Suprapubic skin (tissue), 4 donors: ENCODE data around the gene CCAR1. TPM values are rescaled to one million over a fixed set of nuclear protein-coding genes. Genes with fewer than 3 reads are reported as not detected.

Experiments
- DNase-seq, 2 donors: peaks; one replicate each; pipeline ENCODE4 v3.0.0-alpha.2; 2019; ENCODE audit warnings: low spot score in 2 of 2
- H3K27ac ChIP-seq: fragments of 200-600 bp; sonication (generic); one replicate; pipeline ENCODE4 v1.5.1; 2019
- H3K27me3 ChIP-seq: fragments of 200-600 bp; sonication (generic); one replicate; pipeline ENCODE4 v1.5.1; 2019
- H3K36me3 ChIP-seq: fragments of 200-600 bp; sonication (generic); one replicate; pipeline ENCODE4 v1.5.1; 2019
- H3K4me1 ChIP-seq: fragments of 200-600 bp; sonication (generic); one replicate; pipeline ENCODE4 v1.5.1; 2019
- H3K4me3 ChIP-seq: fragments of 200-600 bp; sonication (generic); one replicate; pipeline ENCODE4 v1.5.1; 2019; ENCODE audit warnings: mild to moderate bottlenecking
- H3K9me3 ChIP-seq: fragments of 200-600 bp; sonication (generic); one replicate; pipeline ENCODE4 v1.5.1; 2019
- EP300 ChIP-seq: sonication (generic); formaldehyde crosslinking; IDR thresholded peaks from one replicate; pipeline ENCODE4 v1.6.1; 2017; ENCODE audit warnings: antibody characterized with exemption
- POLR2A ChIP-seq, 2 donors: fragments of 450-650 bp; IDR thresholded peaks; one replicate each; pipeline ENCODE4 v1.6.1; 2017; ENCODE audit warnings: antibody characterized with exemption in 2 of 2, mild to moderate bottlenecking in 2 of 2, moderate library complexity in 2 of 2
- POLR2AphosphoS5 ChIP-seq, 3 donors: sonication (generic); formaldehyde crosslinking; IDR thresholded peaks; one replicate each; pipeline ENCODE4 v1.6.1; 2017; ENCODE audit warnings: antibody characterized with exemption in 3 of 3
- WGBS: methylation state at CpG from one replicate; pipeline ENCODE4 v1.1.5; 2018; 5-methylcytosine and 5-hydroxymethylcytosine counted together
- total RNA-seq, 4 donors: library from RNA; depleted of rRNA; stranded (reverse); fragments of >200 nt; gene quantifications; one replicate each; pipeline ENCODE4 v1.1.0, GENCODE V29; 2016
- TF ChIP-seq, protein P1 (sequence below), 2 donors: fragments of 200-600 bp in 1 of 2; fragments of 450-650 bp in 1 of 2; sonication (generic) in 1 of 2; IDR thresholded peaks; one replicate each; pipeline ENCODE4 v1.5.1; 2016 to 2019; ENCODE audit warnings: antibody characterized with exemption in 2 of 2, mild to moderate bottlenecking in 1 of 2, moderate library complexity in 1 of 2

Gene CCAR1
- total RNA-seq, 4 donors from 2014 or later: 34.8 to 103 (median 43.8) TPM

DNA sequence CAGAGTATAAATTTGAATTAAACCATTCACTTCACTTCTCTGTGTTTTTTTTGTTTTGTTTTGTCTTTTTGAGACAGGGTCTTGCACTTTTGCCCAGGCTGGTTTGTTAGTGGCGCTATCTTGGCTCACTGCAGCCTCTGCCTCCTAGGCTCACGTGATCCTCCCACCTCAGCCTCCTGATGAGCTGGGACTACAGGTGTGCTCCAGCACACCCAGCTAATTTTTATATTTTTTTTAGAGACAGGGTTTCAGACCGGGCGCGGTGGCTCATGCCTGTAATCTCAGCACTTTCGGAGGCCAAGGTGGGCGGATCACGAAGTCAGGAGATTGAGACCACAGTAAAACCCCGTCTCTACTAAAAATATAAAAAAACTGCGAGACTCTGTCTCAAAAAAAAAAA, 69.4 kb downstream of the CCAR1 start:
- Histone ChIP-seq H3K36me3 (peaks cover 79% of the 10 kb centered on the region), H3K27ac (no peak overlapping the region), H3K4me3 (no peak overlapping the region), H3K27me3 (no peaks in the 10 kb centered on the region), H3K4me1 (no peaks in the 10 kb centered on the region), H3K9me3 (no peaks in the 10 kb centered on the region)
- no peak for DNase-seq
- no peak for TF ChIP-seq POLR2A (IDR thresholded peaks at IDR 0.05)
- no peak for TF ChIP-seq POLR2AphosphoS5 (IDR thresholded peaks at IDR 0.05)
- no peak for TF ChIP-seq EP300
- TF ChIP-seq, protein P1, sequence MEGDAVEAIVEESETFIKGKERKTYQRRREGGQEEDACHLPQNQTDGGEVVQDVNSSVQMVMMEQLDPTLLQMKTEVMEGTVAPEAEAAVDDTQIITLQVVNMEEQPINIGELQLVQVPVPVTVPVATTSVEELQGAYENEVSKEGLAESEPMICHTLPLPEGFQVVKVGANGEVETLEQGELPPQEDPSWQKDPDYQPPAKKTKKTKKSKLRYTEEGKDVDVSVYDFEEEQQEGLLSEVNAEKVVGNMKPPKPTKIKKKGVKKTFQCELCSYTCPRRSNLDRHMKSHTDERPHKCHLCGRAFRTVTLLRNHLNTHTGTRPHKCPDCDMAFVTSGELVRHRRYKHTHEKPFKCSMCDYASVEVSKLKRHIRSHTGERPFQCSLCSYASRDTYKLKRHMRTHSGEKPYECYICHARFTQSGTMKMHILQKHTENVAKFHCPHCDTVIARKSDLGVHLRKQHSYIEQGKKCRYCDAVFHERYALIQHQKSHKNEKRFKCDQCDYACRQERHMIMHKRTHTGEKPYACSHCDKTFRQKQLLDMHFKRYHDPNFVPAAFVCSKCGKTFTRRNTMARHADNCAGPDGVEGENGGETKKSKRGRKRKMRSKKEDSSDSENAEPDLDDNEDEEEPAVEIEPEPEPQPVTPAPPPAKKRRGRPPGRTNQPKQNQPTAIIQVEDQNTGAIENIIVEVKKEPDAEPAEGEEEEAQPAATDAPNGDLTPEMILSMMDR (IDR thresholded peaks at IDR 0.05): no peak
- WGBS: 97% methylated on average over 10 of the region's 10 CpGs

DNA sequence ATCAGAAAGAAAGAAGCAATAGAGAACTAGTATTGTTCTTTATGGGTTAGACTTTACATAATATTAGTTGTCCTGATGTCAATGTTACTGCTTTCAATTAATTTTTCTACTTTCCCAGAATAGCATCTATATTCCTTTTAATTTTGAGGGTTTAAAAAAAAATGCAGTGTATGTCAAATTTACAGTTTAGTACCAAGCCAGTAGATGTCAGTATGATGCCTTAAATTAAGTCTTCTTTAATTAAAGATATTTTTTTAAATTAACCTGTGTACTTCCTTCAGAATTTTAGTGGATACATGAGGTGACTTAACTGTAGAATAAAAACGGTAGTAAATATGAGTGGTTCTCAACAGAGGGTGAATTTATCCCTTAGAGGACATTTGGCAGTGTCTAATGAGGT, 71.1 kb downstream of the CCAR1 start:
- WGBS: 48% methylated on average over 1 of the region's 1 CpG
- H3K4me3 ChIP-seq: no peak overlapping the region
- H3K27me3 ChIP-seq: no peaks in the 10 kb centered on the region
- peaks cover 67% of the 10 kb centered on the region for H3K36me3 ChIP-seq
- H3K4me1 ChIP-seq: no peaks in the 10 kb centered on the region
- DNase-seq: no peak
- no peak overlapping the region for H3K27ac ChIP-seq
- TF ChIP-seq POLR2A (IDR thresholded peaks at IDR 0.05): no peak
- TF ChIP-seq, protein P1 (IDR thresholded peaks at IDR 0.05): no peak
- no peaks in the 10 kb centered on the region for H3K9me3 ChIP-seq

DNA sequence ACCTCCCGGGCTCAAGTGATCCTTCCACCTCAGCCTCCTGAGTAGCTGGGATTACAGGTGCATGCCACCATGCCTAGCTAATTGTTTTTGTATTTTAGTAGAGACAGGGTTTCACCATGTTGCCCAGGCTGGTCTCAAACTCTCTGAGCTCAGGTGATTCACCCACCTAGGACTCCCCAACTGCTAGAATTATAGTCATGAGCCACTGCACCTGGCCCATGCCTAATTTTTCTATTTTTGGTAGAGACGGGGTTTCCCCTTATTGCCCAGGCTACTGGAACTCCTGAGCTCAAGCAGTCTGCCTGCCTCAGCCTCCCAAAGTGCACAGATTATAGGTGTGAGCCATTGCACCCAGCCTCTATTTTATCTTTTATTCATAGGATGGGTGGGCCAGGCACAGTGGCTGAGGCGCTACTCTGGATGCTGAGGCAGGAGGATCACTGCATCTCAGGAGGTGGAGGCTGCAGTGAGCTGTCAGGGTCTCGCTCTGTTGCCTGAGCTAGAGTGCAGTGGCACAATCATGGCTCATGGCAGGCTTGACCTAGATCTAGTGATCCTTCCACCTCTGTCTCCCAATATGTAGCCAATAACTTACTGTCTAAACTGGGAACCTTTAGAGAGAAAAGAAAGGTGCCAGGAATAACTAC, 75.0 kb downstream of the CCAR1 start:
- no peaks in the 10 kb centered on the region for H3K9me3 ChIP-seq
- H3K27ac ChIP-seq: peak overlapping the region; percentile 3
- H3K4me1 ChIP-seq: no peaks in the 10 kb centered on the region
- H3K36me3 ChIP-seq: peaks cover 29% of the 10 kb centered on the region
- TF ChIP-seq, protein P1 (IDR thresholded peaks at IDR 0.05): no peak
- no peak for TF ChIP-seq POLR2A (IDR thresholded peaks at IDR 0.05)
- TF ChIP-seq EP300: no peak
- TF ChIP-seq POLR2AphosphoS5 (IDR thresholded peaks at IDR 0.05): no peak
- 71% methylated on average over 4 of the region's 4 CpGs for WGBS
- DNase-seq: no peak
- H3K4me3 ChIP-seq: no peak overlapping the region
- no peaks in the 10 kb centered on the region for H3K27me3 ChIP-seq

DNA sequence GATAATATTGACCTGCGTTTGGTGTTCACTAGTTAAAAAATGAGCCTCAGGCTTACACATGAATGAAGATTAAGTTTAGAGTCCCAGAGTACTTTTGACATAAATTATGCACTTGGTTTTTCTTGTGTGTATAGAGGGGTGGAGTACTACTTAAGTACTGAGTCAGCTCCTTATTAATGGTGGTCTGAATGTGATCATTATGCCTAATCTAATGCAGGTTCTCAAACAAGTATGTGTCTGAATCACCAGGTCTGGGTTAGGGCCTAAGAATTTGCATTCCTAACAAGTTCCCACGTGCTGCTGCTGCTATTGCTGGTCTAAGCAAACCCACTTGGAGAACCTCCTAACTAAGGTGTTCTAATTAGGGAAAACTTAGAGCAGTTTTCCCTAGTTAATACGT, 75.6 kb downstream of the CCAR1 start:
- no peaks in the 10 kb centered on the region for H3K27me3 ChIP-seq
- no peak overlapping the region for H3K4me3 ChIP-seq
- DNase-seq: no peak
- no peaks in the 10 kb centered on the region for H3K9me3 ChIP-seq
- TF ChIP-seq POLR2AphosphoS5 (IDR thresholded peaks at IDR 0.05) (no peak), EP300 (no peak), POLR2A (IDR thresholded peaks at IDR 0.05) (no peak)
- TF ChIP-seq, protein P1 (IDR thresholded peaks at IDR 0.05): no peak
- H3K27ac ChIP-seq: peak overlapping the region; percentile 67
- WGBS: 49% methylated on average over 3 of the region's 3 CpGs
- peaks cover 23% of the 10 kb centered on the region for H3K36me3 ChIP-seq
- no peaks in the 10 kb centered on the region for H3K4me1 ChIP-seq

DNA sequence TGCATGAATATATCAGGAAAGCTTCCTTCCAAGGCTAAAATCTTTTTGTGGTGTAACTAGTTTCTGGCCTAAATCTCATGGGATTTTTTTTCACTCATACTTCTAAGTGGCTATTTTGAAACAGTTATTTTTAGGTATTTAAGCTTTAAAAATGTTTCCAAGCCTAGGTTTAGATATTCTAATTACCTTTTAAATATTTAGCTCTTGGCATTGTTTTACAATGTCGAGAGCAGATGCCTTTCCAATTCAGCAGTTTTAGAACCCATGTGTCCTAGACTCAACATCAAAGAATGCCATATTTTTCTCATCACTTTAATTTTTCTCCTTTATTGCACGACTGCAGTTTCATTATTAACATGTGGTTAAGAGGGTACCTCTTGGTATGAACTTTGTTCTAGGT, 79.2 kb downstream of the CCAR1 start:
- Histone ChIP-seq H3K27me3 (no peaks in the 10 kb centered on the region), H3K4me3 (no peak overlapping the region), H3K9me3 (no peaks in the 10 kb centered on the region), H3K36me3 (peaks cover 5% of the 10 kb centered on the region), H3K27ac (no peak overlapping the region), H3K4me1 (no peaks in the 10 kb centered on the region)
- TF ChIP-seq EP300 (no peak), POLR2A (IDR thresholded peaks at IDR 0.05) (no peak), POLR2AphosphoS5 (IDR thresholded peaks at IDR 0.05) (no peak)
- TF ChIP-seq, protein P1 (IDR thresholded peaks at IDR 0.05): no peak
- DNase-seq: no peak
- WGBS: 44% methylated on average over 2 of the region's 2 CpGs
